H9 (cell line): ENCODE data around the gene COPS4. TPM values are rescaled to one million over a fixed set of nuclear protein-coding genes. Genes with fewer than 3 reads are reported as not detected.
"Not testable (repeated sequence)": the region's sequence is repeated elsewhere in the genome, so short reads cannot be mapped to it uniquely, and the experiment has no call there.

Experiments used
- DNase-seq: peaks from one replicate; pipeline ENCODE4 v3.0.0-alpha.2; 2017
- H2AFZ ChIP-seq: one replicate; pipeline ENCODE4 v1.6.1; 2013; ENCODE audit warnings: mild to moderate bottlenecking, low read length, control low read depth, moderate library complexity
- H2AK5ac ChIP-seq: 2 replicates; pipeline ENCODE4 v1.6.1; 2013; ENCODE audit warnings: low read length, control low read depth, mixed read lengths; ENCODE audit not compliant: insufficient read length
- H2BK120ac ChIP-seq: one replicate; pipeline ENCODE4 v1.6.1; 2013; ENCODE audit warnings: low read depth, mild to moderate bottlenecking, low read length, control low read depth, inconsistent platforms; ENCODE audit not compliant: poor library complexity, severe bottlenecking
- H2BK12ac ChIP-seq: 2 replicates; pipeline ENCODE4 v1.6.1; 2013; ENCODE audit warnings: low read length, control low read depth, mixed read lengths, low read depth; ENCODE audit not compliant: insufficient read length
- H2BK15ac ChIP-seq: 2 replicates; pipeline ENCODE4 v1.6.1; 2013; ENCODE audit warnings: low read depth, low read length, control low read depth
- H2BK20ac ChIP-seq: one replicate; pipeline ENCODE4 v1.6.1; 2013; ENCODE audit warnings: low read depth, mild to moderate bottlenecking, low read length, control low read depth, inconsistent platforms; ENCODE audit not compliant: poor library complexity, severe bottlenecking
- H2BK5ac ChIP-seq: 2 replicates; pipeline ENCODE4 v1.6.1; 2013; ENCODE audit warnings: low read length, control low read depth, mixed read lengths; ENCODE audit not compliant: insufficient read length
- H3K14ac ChIP-seq: 2 replicates; pipeline ENCODE4 v1.6.1; 2013; ENCODE audit warnings: low read length, control low read depth; ENCODE audit not compliant: insufficient read depth
- H3K18ac ChIP-seq: 2 replicates; pipeline ENCODE4 v1.6.1; 2013; ENCODE audit warnings: low read depth, mild to moderate bottlenecking, mixed read lengths, low read length, control low read depth; ENCODE audit not compliant: insufficient read length
- H3K23ac ChIP-seq: 2 replicates; pipeline ENCODE4 v1.6.1; 2013; ENCODE audit warnings: low read length, control low read depth, mixed read lengths, low read depth; ENCODE audit not compliant: insufficient read length
- H3K23me2 ChIP-seq: 2 replicates; pipeline ENCODE4 v1.6.1; 2013; ENCODE audit warnings: low read depth, mild to moderate bottlenecking, mixed read lengths, low read length, control low read depth; ENCODE audit not compliant: insufficient read length, poor library complexity, severe bottlenecking
- H3K27ac ChIP-seq: 2 replicates; pipeline ENCODE4 v1.5.1; 2013; ENCODE audit warnings: low read length, control low read depth, mixed read lengths, low read depth; ENCODE audit not compliant: insufficient read length
- H3K27me3 ChIP-seq: 2 replicates; pipeline ENCODE4 v1.6.1; 2013; ENCODE audit warnings: low read length, control low read depth, inconsistent platforms; ENCODE audit not compliant: insufficient read depth
- H3K4ac ChIP-seq: 2 replicates; pipeline ENCODE4 v1.6.1; 2013; ENCODE audit warnings: low read depth, mild to moderate bottlenecking, control low read depth, inconsistent platforms, low read length, moderate library complexity
- H3K4me1 ChIP-seq: 2 replicates; pipeline ENCODE4 v1.6.1; 2013; ENCODE audit warnings: low read length, control low read depth, inconsistent platforms; ENCODE audit not compliant: insufficient read depth
- H3K4me2 ChIP-seq: 2 replicates; pipeline ENCODE4 v1.6.1; 2013; ENCODE audit warnings: low read length, control low read depth, mixed read lengths; ENCODE audit not compliant: insufficient read length, insufficient read depth
- H3K56ac ChIP-seq: 2 replicates; pipeline ENCODE4 v1.6.1; 2013; ENCODE audit warnings: low read depth, mild to moderate bottlenecking, mixed read lengths, low read length, control low read depth; ENCODE audit not compliant: insufficient read length
- H3K79me1 ChIP-seq: 2 replicates; pipeline ENCODE4 v1.6.1; 2013; ENCODE audit warnings: low read depth, mild to moderate bottlenecking, moderate library complexity, low read length, control low read depth, inconsistent platforms; ENCODE audit not compliant: insufficient read depth, poor library complexity, severe bottlenecking
- H3K79me2 ChIP-seq: 2 replicates; pipeline ENCODE4 v1.6.1; 2013; ENCODE audit warnings: low read length, control low read depth, inconsistent platforms; ENCODE audit not compliant: insufficient read depth
- H3K9ac ChIP-seq: 2 replicates; pipeline ENCODE4 v1.6.1; 2013; ENCODE audit warnings: low read length, control low read depth, mixed read lengths; ENCODE audit not compliant: insufficient read length; ENCODE audit errors: extremely low read depth
- H3K9me3 ChIP-seq: one replicate; pipeline ENCODE4 v1.6.1; 2013; ENCODE audit warnings: low read depth, low read length, inconsistent platforms; ENCODE audit not compliant: control insufficient read depth
- H3T11ph ChIP-seq: one replicate; pipeline ENCODE4 v1.6.1; 2013; ENCODE audit warnings: mild to moderate bottlenecking, low read length, control low read depth, inconsistent platforms
- H4K20me1 ChIP-seq: one replicate; pipeline ENCODE4 v1.6.1; 2013; ENCODE audit not compliant: control insufficient read depth, insufficient read length, insufficient read depth
- H4K5ac ChIP-seq: 2 replicates; pipeline ENCODE4 v1.6.1; 2013; ENCODE audit warnings: low read depth, mild to moderate bottlenecking, mixed read lengths, low read length, control low read depth; ENCODE audit not compliant: insufficient read length
- H4K8ac ChIP-seq: replicated peaks from 2 replicates; pipeline ENCODE4 v1.6.1; 2013; ENCODE audit warnings: low read length, control low read depth, mixed read lengths, low read depth; ENCODE audit not compliant: insufficient read length
- H4K91ac ChIP-seq: 2 replicates; pipeline ENCODE4 v1.6.1; 2013; ENCODE audit warnings: low read depth, mild to moderate bottlenecking, moderate library complexity, mixed read lengths, low read length, control low read depth; ENCODE audit not compliant: insufficient read length
- H3K27ac Mint-ChIP-seq, 3 experiments: 2 replicates in 2 of 3; 3 replicates in 1 of 3; pipeline ENCODE4 v1.8.0; 2020 to 2021; ENCODE audit warnings: mixed read lengths in 3 of 3, mild to moderate bottlenecking in 1 of 3, moderate library complexity in 1 of 3
- H3K27me3 Mint-ChIP-seq: 2 replicates; pipeline ENCODE4 v1.8.0; 2021; ENCODE audit warnings: low read depth, mild to moderate bottlenecking, moderate library complexity, mixed read lengths
- H3K36me3 Mint-ChIP-seq, 3 experiments: 2 replicates in 2 of 3; 3 replicates in 1 of 3; pipeline ENCODE4 v1.8.0; 2020 to 2021; ENCODE audit warnings: low read depth in 3 of 3, mixed read lengths in 3 of 3; ENCODE audit not compliant: insufficient read depth in 1 of 3
- H3K4me1 Mint-ChIP-seq, 2 experiments: 2 replicates each; pipeline ENCODE4 v1.8.0; 2020; ENCODE audit warnings: mixed read lengths in 2 of 2
- H3K4me3 Mint-ChIP-seq, 2 experiments: 2 replicates in 1 of 2; 3 replicates in 1 of 2; pipeline ENCODE4 v1.8.0; 2020 to 2021; ENCODE audit warnings: mild to moderate bottlenecking in 2 of 2, mixed read lengths in 2 of 2, moderate library complexity in 1 of 2
- H3K9me3 Mint-ChIP-seq, 2 experiments: 2 replicates in 1 of 2; 3 replicates in 1 of 2; pipeline ENCODE4 v1.8.0; 2020; ENCODE audit warnings: mild to moderate bottlenecking in 2 of 2, mixed read lengths in 2 of 2, moderate library complexity in 1 of 2
- WGBS: extraction: QIAGEN DNeasy Blood & Tissue Kit; methylation state at CpG from one replicate; pipeline ENCODE4 v1.1.7; 2013; ENCODE audit warnings: missing lambda C conversion rate, low lambda C conversion rate, mixed read lengths; ENCODE audit not compliant: insufficient read length; ENCODE audit errors: extremely low coverage; 5-methylcytosine and 5-hydroxymethylcytosine counted together
- long read RNA-seq: library from polyadenylated mRNA; unstranded; transcript quantifications from one replicate; pipeline ENCODE4 v2.0.0, GENCODE V29; 2020
- total RNA-seq: library from RNA; stranded (reverse); gene quantifications from 2 replicates; pipeline ENCODE4 v1.2.1, GENCODE V29; 2021
- TF ChIP-seq, protein P1 (sequence below): fragments of 200-600 bp; sonication (generic); conservative IDR thresholded peaks from 3 replicates; pipeline ENCODE4 v1.8.0; 2021; ENCODE audit warnings: antibody characterized with exemption, mild to moderate bottlenecking

The COPS4 gene
- 39.3 and 39.9 TPM in 2 replicates for total RNA-seq
- long read RNA-seq, transcript COPS4-209 (11 exons, 1,695 nt), result minor isoform, 15 of 477 reads
- long read RNA-seq, transcript COPS4-202 (11 exons, 1,702 nt), result minor isoform, 9 of 477 reads
- long read RNA-seq, transcript COPS4-201 (10 exons, 1,744 nt), result major isoform, 434 of 477 reads
- long read RNA-seq, partial matches to known transcripts, result 6 of 477 reads
- long read RNA-seq, other reads (novel, unspliced or antisense), result 13 of 477 reads

DNA sequence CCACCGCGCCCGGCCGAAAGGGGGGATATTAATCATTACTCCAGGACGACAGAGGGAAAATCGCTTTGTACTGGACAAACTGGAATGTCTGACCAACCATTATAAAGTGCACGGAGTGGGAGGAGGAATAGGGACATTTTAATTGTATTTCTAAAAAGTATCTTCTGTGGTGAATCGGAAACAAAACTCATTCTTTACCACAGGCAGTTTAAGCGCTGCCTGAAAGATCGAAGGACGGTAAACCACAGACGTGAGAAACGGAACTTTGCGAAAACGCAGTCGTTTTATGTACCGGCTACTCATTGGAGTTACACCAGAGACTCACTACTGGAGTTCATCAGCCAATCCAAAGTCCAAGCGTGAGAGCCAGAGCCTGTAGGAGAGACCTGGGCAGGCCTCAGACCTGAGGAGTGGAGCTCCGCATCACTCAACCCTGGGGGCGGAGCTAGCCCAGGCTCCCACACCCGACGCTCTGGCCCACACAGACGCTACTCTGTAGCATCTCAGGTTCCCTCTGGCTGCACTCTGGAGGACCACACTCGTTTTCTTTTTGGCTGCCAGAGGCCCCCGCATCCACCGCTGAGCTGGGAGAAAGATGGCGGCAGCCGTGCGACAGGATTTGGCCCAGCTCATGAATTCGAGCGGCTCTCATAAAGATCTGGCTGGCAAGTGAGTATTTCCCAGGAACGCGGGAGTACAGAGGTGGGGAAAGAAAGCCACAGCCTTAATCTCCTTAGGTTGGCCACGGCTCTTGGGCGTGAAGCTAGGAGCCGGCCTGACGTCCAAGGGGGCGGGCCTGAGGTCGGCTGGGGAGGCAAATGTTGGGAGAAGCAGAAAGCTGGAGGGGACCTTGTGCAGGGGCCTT is at the start of gene COPS4:
TSS of gene COPS4 (plus strand) at position 554 of the 865 bp plus-strand sequence. CDS start at position 596, 42 bp downstream.
- Histone ChIP-seq H2AFZ (peak within 1 kb of the TSS; percentile 75), H3K56ac (no peak within 1 kb of the TSS), H3K14ac (no peak within 1 kb of the TSS), H3K27ac (peak within 1 kb of the TSS; percentile 61), H3K4me1 (no peaks in the 10 kb centered on the region; the same call in 1 of the 2 replicates), H2BK5ac (no peak within 1 kb of the TSS), H2BK120ac (no peak within 1 kb of the TSS), H3T11ph (no peak within 1 kb of the TSS), H3K4ac (no peak within 1 kb of the TSS), H3K23me2 (peaks cover 6% of the 10 kb centered on the region), H3K27me3 (no peaks in the 10 kb centered on the region), H3K4me2 (peak within 1 kb of the TSS; percentile 99), H4K8ac (no peak within 1 kb of the TSS), H4K5ac (no peak within 1 kb of the TSS), H2BK15ac (no peak within 1 kb of the TSS), H3K18ac (peak within 1 kb of the TSS; percentile 59), H3K9me3 (no peaks in the 10 kb centered on the region), H3K79me1 (peaks cover 3% of the 10 kb centered on the region), H3K23ac (no peak within 1 kb of the TSS), H3K9ac (peak within 1 kb of the TSS; percentile 82), H4K91ac (no peak within 1 kb of the TSS), H4K20me1 (no peaks in the 10 kb centered on the region), H3K79me2 (peaks cover 5% of the 10 kb centered on the region; the same call in 1 of the 2 replicates), H2AK5ac (no peak within 1 kb of the TSS), H2BK12ac (no peak within 1 kb of the TSS), H2BK20ac (no peak within 1 kb of the TSS)
- peak; percentile 99 for DNase-seq
- no CpG with 5 or more reads among the region's 39 CpGs for WGBS
- H3K4me3 Mint-ChIP-seq, result peak within 1 kb of the TSS; percentile 91 to 98
- H3K27ac Mint-ChIP-seq, result peak within 1 kb of the TSS; percentile 98 to 99 (median 99)
- no peaks in the 10 kb centered on the region for H3K36me3 Mint-ChIP-seq
- peaks cover 4 to 11% of the 10 kb centered on the region in 2 experiments for H3K4me1 Mint-ChIP-seq
- TF ChIP-seq, protein P1, sequence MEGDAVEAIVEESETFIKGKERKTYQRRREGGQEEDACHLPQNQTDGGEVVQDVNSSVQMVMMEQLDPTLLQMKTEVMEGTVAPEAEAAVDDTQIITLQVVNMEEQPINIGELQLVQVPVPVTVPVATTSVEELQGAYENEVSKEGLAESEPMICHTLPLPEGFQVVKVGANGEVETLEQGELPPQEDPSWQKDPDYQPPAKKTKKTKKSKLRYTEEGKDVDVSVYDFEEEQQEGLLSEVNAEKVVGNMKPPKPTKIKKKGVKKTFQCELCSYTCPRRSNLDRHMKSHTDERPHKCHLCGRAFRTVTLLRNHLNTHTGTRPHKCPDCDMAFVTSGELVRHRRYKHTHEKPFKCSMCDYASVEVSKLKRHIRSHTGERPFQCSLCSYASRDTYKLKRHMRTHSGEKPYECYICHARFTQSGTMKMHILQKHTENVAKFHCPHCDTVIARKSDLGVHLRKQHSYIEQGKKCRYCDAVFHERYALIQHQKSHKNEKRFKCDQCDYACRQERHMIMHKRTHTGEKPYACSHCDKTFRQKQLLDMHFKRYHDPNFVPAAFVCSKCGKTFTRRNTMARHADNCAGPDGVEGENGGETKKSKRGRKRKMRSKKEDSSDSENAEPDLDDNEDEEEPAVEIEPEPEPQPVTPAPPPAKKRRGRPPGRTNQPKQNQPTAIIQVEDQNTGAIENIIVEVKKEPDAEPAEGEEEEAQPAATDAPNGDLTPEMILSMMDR, result peak; percentile 48; the same call in 2 of the 3 replicates
- H3K9me3 Mint-ChIP-seq, result no peaks in the 10 kb centered on the region
- H3K27me3 Mint-ChIP-seq, result peaks cover 13% of the 10 kb centered on the region

DNA sequence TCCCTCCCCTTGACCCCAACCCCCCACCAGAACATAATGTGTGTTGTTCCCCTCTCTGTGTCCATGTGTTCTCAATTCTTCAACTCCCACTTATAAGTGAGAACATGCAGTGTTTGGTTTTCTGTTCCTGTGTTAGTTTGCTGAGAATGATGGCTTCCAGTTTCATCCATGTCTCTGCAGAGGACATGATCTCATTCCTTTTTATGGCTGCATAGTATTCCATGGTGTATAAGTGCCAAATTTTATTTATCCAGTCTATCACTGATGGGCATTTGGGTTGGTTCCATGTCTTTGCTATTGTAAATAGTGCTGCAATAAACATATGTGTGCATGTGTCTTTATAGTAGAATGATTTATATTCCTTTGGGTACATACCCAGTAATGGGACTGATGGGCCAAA is 47.5 kb upstream of the COPS4 start:
- not testable (repeated sequence) for H4K91ac ChIP-seq, H3K23me2 ChIP-seq, H3K9me3 ChIP-seq, H4K20me1 ChIP-seq, H4K8ac ChIP-seq, H2AFZ ChIP-seq, H3K27me3 Mint-ChIP-seq, H3K18ac ChIP-seq, H3K4me3 Mint-ChIP-seq, H2BK15ac ChIP-seq, H3K14ac ChIP-seq, H3K9ac ChIP-seq, H2AK5ac ChIP-seq, H3K27ac Mint-ChIP-seq, H3K79me1 ChIP-seq, H4K5ac ChIP-seq, H3K4me1 ChIP-seq, H3K4me2 ChIP-seq, H3K36me3 Mint-ChIP-seq, H3K27me3 ChIP-seq, H2BK12ac ChIP-seq, H3K9me3 Mint-ChIP-seq, H3K27ac ChIP-seq, H3K56ac ChIP-seq, H3K4ac ChIP-seq, H2BK120ac ChIP-seq, H3K79me2 ChIP-seq, H3K4me1 Mint-ChIP-seq, H2BK5ac ChIP-seq, H2BK20ac ChIP-seq, H3K23ac ChIP-seq, H3T11ph ChIP-seq, DNase-seq
